Measurements from ENCODE around the gene FRMD7.

The FRMD7 gene

DNA sequence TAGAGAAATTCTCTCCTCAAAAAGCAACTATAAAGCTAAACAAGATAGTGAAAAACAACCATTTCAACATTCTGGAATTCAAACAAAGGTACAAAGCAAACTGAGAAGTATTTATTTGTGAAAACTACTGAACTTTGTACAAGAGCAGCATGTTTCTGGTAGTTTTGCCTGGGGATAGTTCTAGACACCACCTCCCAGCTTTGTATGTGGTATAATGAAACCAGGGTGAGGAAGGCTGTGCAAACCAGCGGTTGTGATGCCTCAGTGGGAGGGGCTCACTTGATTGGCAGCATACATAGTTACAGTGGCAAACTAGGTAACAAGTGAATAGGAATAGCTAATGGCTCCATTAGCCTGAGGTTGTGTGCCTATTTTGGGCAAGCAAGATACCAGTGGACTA, 18.6 kb upstream of the FRMD7 start:
- no peaks in the 10 kb centered on the region for H3K36me3 ChIP-seq (ENCODE audit: insufficient read depth, low read length)
- no peak overlapping the region for H3K4me3 ChIP-seq
- no peaks in the 10 kb centered on the region for H3K9me3 ChIP-seq (ENCODE audit: low read depth, low read length)
- H3K27ac ChIP-seq = no peak overlapping the region
- DNase-seq (ENCODE audit: low read depth, low spot score) = no peak
- H3K9ac ChIP-seq (ENCODE audit: insufficient read length) = no peak overlapping the region
- TF ChIP-seq FOXP2 (optimal IDR thresholded peaks at IDR 0.05; ENCODE audit: control extremely low read depth, extremely low read length, insufficient read depth) (no peak), EZH2 (IDR thresholded peaks at IDR 0.05) (no peak), POLR2AphosphoS5 (IDR thresholded peaks at IDR 0.05; ENCODE audit: borderline replicate concordance, low read depth, low read length) (no peak)

GRCh38 chrX:132144061-132144460, 16.2 kb upstream of the FRMD7 start:
- TF ChIP-seq POLR2AphosphoS5 (IDR thresholded peaks at IDR 0.05; ENCODE audit: borderline replicate concordance, low read depth, low read length) (no peak), FOXP2 (optimal IDR thresholded peaks at IDR 0.05; ENCODE audit: control extremely low read depth, extremely low read length, insufficient read depth) (no peak), EZH2 (IDR thresholded peaks at IDR 0.05) (no peak)
- H3K36me3 ChIP-seq (ENCODE audit: insufficient read depth, low read length) = no peaks in the 10 kb centered on the region
- no peak overlapping the region for H3K4me3 ChIP-seq
- no peak for DNase-seq (ENCODE audit: low read depth, low spot score)
- no peak overlapping the region for H3K9ac ChIP-seq (ENCODE audit: insufficient read length)
- no peak overlapping the region for H3K27ac ChIP-seq
- no peaks in the 10 kb centered on the region for H3K9me3 ChIP-seq (ENCODE audit: low read depth, low read length)

DNA sequence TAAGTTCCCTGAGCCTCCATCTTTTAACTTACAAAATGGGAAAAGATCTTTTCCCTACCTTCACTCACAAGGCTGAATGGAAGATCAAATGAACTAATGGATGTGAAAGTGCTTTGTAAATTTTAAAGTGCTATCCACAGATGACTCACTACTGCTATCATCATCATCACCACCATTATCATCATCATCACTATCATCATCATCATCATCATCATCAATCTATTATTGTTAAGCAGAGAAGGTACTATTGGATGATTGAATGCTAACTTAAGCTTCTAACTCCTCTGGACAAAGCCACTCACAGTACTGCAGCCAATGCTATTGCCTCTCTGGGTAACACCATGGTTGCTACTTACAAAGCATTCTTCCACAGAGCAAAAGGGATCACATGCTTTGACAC, 1.9 kb downstream of the FRMD7 start:
- Histone ChIP-seq H3K9me3 (ENCODE audit: low read depth, low read length) (no peaks in the 10 kb centered on the region), H3K36me3 (ENCODE audit: insufficient read depth, low read length) (no peaks in the 10 kb centered on the region), H3K27ac (no peak overlapping the region), H3K9ac (ENCODE audit: insufficient read length) (no peak overlapping the region), H3K4me3 (no peak overlapping the region)
- no peak for DNase-seq (ENCODE audit: low read depth, low spot score)
- TF ChIP-seq EZH2 (IDR thresholded peaks at IDR 0.05) (no peak), FOXP2 (optimal IDR thresholded peaks at IDR 0.05; ENCODE audit: control extremely low read depth, extremely low read length, insufficient read depth) (no peak), POLR2AphosphoS5 (IDR thresholded peaks at IDR 0.05; ENCODE audit: borderline replicate concordance, low read depth, low read length) (no peak)

DNA sequence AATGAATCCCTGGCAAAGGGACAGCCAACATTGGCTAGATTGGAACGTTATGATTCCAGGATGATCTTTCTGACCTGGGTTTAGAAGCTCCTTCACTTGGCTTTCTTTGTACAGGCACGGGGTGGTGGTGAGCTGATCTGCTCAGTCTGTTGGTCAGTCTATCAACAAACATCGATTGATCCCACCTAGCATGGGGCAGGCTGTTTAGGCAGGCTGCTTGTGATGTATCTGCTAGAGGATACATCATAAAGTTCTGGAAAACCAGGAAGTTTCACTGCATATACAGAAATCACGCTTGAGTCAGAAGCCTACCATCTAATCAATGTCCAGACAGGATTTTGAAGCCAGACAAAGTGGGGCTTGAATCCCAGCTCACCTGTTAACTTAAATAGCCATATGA, 6.9 kb downstream of the FRMD7 start:
- no peak for DNase-seq (ENCODE audit: low read depth, low spot score)
- no peak overlapping the region for H3K9ac ChIP-seq (ENCODE audit: insufficient read length)
- TF ChIP-seq FOXP2 (optimal IDR thresholded peaks at IDR 0.05; ENCODE audit: control extremely low read depth, extremely low read length, insufficient read depth) (no peak), EZH2 (IDR thresholded peaks at IDR 0.05) (no peak), POLR2AphosphoS5 (IDR thresholded peaks at IDR 0.05; ENCODE audit: borderline replicate concordance, low read depth, low read length) (no peak)

DNA sequence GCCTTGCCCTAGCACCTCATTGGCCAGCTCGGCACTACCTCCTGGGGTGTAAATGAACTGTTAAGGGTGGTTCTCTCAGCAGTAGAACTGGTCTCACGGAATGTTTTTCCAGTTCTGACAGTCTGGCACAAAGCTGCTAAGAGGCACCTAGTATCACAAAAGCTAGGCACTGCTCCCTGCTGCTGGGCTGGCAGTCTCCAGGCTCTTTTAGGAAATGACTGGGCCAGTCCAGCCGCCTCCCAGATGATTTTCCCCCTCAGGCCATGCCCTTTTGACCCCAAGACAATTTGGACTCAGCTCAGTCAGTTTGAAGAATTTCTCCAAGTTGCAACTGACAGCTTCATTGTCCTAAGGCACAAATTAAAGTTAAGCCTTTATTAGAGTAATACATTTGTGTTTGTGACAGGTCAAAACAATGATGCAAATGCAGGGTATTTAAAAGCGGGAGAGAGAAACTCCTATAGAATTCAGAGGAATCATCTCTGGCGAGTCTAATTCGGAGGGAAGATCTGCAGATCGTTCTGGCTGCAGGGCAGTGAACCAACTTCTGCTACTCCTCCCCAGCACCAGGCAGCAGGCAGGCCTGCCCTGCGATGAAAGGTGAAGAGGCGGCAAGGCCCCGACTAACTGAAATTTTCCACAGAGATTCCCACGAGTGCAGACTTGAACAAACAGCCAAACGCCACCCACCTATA, 7.9 kb downstream of the FRMD7 start:
- Histone ChIP-seq H3K27ac (no peak overlapping the region), H3K9ac (ENCODE audit: insufficient read length) (no peak overlapping the region), H3K4me3 (no peak overlapping the region), H3K36me3 (ENCODE audit: insufficient read depth, low read length) (no peaks in the 10 kb centered on the region), H3K9me3 (ENCODE audit: low read depth, low read length) (no peaks in the 10 kb centered on the region)
- TF ChIP-seq FOXP2 (optimal IDR thresholded peaks at IDR 0.05; ENCODE audit: control extremely low read depth, extremely low read length, insufficient read depth) (no peak), EZH2 (IDR thresholded peaks at IDR 0.05) (no peak), POLR2AphosphoS5 (IDR thresholded peaks at IDR 0.05; ENCODE audit: borderline replicate concordance, low read depth, low read length) (no peak)
- DNase-seq (ENCODE audit: low read depth, low spot score) = no peak

More for the DNA sequence above, 6.9 kb downstream of the FRMD7 start:
- Histone ChIP-seq H3K4me3 (no peak overlapping the region), H3K9me3 (ENCODE audit: low read depth, low read length) (no peaks in the 10 kb centered on the region), H3K36me3 (ENCODE audit: insufficient read depth, low read length) (no peaks in the 10 kb centered on the region), H3K27ac (no peak overlapping the region)

DNA sequence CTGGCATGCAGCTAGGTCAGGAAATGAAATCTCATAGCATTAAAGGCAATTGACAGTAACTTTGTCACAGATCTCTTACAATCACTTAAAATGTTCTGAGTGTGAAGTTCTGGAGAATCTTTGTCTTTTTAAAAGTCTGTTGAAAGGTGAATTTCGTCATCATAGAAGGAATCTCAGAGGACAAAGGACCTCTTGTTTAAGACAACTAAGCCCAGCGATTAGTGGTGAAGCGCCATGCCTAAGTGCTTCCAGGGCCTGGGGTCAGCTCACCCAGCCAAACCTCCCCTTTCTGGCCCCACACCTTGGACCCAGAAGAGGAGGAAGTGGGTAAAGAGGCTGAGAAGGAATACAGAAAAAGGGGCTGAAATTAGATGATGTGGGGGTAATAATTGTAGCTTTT, 8.5 kb downstream of the FRMD7 start:
- Histone ChIP-seq H3K9me3 (ENCODE audit: low read depth, low read length) (no peaks in the 10 kb centered on the region), H3K9ac (ENCODE audit: insufficient read length) (no peak overlapping the region), H3K4me3 (no peak overlapping the region), H3K27ac (no peak overlapping the region), H3K36me3 (ENCODE audit: insufficient read depth, low read length) (no peaks in the 10 kb centered on the region)
- no peak for TF ChIP-seq EZH2 (IDR thresholded peaks at IDR 0.05)
- no peak for TF ChIP-seq FOXP2 (optimal IDR thresholded peaks at IDR 0.05; ENCODE audit: control extremely low read depth, extremely low read length, insufficient read depth)
- TF ChIP-seq POLR2AphosphoS5 (IDR thresholded peaks at IDR 0.05; ENCODE audit: borderline replicate concordance, low read depth, low read length) = no peak
- no peak for DNase-seq (ENCODE audit: low read depth, low spot score)

DNA sequence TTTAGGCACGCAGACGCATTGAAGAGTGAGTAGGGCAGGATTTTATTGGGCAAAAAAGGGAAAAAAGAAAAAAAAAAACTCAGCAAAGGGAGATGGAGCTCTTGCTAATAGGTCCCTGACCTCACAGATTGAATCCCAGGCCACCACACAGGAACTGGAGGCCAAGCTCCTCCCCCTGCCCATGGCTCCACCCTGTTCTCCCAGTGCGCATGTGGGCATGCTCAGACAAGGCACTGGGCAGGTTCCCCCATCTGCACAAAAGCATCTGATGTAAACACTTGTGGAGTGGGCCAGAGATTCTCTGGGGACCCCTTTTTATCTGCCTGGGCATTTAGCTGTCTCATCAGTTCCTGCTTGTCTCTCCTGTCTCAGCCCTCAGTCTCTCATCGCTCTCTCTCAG, 9.5 kb downstream of the FRMD7 start:
- no peak for DNase-seq (ENCODE audit: low read depth, low spot score)
- Histone ChIP-seq H3K36me3 (ENCODE audit: insufficient read depth, low read length) (no peaks in the 10 kb centered on the region), H3K9me3 (ENCODE audit: low read depth, low read length) (no peaks in the 10 kb centered on the region), H3K4me3 (no peak overlapping the region), H3K9ac (ENCODE audit: insufficient read length) (no peak overlapping the region), H3K27ac (no peak overlapping the region)
- TF ChIP-seq FOXP2 (optimal IDR thresholded peaks at IDR 0.05; ENCODE audit: control extremely low read depth, extremely low read length, insufficient read depth) (no peak), EZH2 (IDR thresholded peaks at IDR 0.05) (no peak), POLR2AphosphoS5 (IDR thresholded peaks at IDR 0.05; ENCODE audit: borderline replicate concordance, low read depth, low read length) (no peak)

- H3K9ac ChIP-seq (ENCODE audit: insufficient read length) = no peak overlapping the region
- no peaks in the 10 kb centered on the region for H3K9me3 ChIP-seq (ENCODE audit: low read depth, low read length)
- TF ChIP-seq FOXP2 (optimal IDR thresholded peaks at IDR 0.05; ENCODE audit: control extremely low read depth, extremely low read length, insufficient read depth) (no peak), EZH2 (IDR thresholded peaks at IDR 0.05) (no peak), POLR2AphosphoS5 (IDR thresholded peaks at IDR 0.05; ENCODE audit: borderline replicate concordance, low read depth, low read length) (no peak)
- DNase-seq (ENCODE audit: low read depth, low spot score) = no peak
- no peaks in the 10 kb centered on the region for H3K36me3 ChIP-seq (ENCODE audit: insufficient read depth, low read length)
- H3K27ac ChIP-seq = no peak overlapping the region
- no peak overlapping the region for H3K4me3 ChIP-seq
Observed at GRCh38 chrX:132115792-132116191, 12.0 kb downstream of the FRMD7 start.

- no peak for TF ChIP-seq EZH2 (IDR thresholded peaks at IDR 0.05)
- no peak for DNase-seq (ENCODE audit: low read depth, low spot score)
- Histone ChIP-seq H3K36me3 (ENCODE audit: insufficient read depth, low read length) (no peaks in the 10 kb centered on the region), H3K9ac (ENCODE audit: insufficient read length) (no peak overlapping the region), H3K4me3 (no peak overlapping the region), H3K27ac (no peak overlapping the region), H3K9me3 (ENCODE audit: low read depth, low read length) (no peaks in the 10 kb centered on the region)
Observed at GRCh38 chrX:132114607-132115006, 13.2 kb downstream of the FRMD7 start.

All from SK-N-MC (cell line).